Activated CD4-positive, alpha-beta T cell treated with anti-CD3 and anti-CD28 coated beads, Interleukin-2, amount 50 U/mL, for 48 hours (primary cell): ENCODE data around the gene DHCR7.
"Not testable (repeated sequence)": the region's sequence is repeated elsewhere in the genome, so short reads cannot be mapped to it uniquely, and the experiment has no call there.

ENCODE experiments used
- DNase-seq, 2 experiments: peaks; one replicate each; pipeline ENCODE4 v3.0.0-alpha.2; 2020

DHCR7 gene

DNA sequence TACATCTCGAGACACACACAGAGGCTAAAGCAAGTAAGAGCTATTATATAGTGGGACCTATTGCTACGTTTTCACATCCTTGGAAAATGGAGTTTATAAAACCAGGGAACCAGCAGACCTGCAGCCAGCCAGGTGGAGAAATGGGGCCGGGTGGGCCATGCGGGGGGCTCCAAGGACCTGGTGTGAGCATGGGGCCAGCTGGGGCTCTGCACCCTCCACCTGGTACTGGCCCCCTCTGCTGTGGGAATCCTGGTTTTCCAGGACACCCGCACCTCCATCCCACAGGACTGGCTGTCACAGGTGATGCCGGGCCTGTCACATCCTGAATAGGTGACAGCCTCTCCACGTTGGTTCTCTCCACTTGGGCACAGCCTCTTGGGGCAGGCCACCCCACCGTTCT lies 11.3 kb downstream of the DHCR7 start:
- DNase-seq: no peak

DNA sequence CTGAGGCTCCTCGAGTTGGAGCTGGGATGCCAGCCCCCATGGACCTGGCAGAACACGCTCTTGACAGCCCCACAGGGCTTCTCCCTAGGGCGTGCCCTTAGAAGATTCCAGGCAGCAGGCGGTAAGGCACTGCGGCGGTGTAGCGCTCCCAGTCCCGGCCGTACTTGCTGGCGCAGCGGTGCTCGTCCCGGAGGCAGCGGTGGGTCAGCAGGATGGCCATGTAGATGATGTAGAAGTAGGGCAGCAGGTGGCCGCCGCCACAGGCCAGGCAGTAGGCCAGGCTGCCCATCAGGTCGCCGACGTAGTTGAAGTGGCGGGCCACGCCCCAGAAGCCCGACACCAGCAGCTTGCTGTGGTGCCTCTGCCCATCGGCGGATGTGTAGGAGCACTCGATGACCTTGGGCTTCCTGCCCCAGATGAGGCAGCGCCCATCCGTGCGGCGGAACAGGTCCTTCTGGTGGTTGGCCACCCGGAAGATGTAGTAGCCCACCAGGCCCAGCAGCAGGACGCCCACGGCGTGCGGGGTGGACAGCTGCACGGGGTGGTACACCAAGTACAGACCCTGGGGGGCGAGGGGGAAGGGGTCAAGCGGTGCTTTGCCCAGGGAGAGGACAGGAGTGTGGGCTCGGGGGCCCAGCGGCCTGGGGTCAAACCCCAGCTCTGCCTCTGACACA lies 12.8 kb downstream of the DHCR7 start:
- no peak for DNase-seq

DNA sequence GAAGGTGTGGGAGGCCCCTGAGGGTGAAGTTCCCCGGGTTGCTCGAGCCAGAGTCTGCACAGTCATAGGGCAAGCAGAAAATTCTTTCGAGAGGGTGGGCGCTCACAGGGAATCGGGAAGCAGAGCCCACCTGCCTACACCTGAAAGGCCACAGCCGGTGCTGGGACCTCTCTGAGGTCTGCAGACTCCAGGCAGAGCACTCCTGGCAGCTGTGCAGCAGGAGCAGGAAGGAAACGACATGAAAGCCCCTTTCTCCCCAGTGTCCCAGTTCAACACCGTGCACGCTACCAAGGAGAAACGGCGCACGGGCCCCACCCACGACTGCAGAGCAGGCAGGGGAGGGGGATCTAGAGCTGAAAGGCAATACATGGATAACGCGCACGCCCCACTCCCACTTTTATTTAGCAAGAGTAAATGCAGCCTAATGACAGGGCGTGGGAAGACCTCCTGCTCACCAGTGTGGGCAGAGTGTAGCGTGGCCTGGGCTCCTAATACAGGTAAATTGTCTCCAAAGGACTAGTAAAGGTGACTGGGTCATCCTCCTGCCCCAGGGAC lies 13.5 kb downstream of the DHCR7 start:
- no peak for DNase-seq

DNA sequence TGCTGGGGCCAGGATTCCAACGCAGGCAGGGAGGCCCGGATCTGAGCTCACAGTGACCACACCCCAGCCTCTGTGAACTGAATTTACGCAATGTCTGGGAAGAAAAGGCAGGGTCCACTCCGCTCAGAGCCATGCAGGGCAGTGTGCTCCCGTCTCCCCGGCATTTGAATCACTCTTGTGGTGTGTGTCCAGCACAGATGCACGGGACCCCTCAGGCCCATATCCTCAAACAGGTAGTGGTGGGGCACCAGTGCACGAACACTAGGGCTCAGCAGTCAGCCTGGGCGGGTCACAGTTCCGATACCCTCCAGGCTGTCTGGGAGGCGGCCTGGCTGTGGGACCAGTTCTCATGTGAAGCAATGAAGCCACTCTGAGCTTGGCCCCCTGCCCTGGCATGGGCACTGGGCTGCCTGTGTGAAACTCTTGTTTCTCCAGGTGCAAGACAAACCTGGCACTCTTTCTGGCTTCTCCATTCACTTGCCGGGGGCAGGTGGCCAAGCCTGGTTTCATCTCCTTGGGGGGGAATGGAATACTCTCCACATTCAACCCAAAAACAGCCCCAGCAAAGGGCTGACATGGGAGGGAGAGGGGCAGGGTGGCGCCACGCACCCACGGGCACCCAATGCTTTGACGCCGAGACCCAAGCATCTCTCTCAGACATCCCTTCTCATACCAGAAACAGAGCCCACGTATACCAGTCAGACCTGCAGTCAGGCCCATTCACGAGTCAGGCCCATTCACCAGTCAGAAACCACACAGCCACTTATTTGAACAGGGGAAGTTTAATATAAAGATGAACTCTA lies 14.3 kb downstream of the DHCR7 start:
- no peak for DNase-seq

DNA sequence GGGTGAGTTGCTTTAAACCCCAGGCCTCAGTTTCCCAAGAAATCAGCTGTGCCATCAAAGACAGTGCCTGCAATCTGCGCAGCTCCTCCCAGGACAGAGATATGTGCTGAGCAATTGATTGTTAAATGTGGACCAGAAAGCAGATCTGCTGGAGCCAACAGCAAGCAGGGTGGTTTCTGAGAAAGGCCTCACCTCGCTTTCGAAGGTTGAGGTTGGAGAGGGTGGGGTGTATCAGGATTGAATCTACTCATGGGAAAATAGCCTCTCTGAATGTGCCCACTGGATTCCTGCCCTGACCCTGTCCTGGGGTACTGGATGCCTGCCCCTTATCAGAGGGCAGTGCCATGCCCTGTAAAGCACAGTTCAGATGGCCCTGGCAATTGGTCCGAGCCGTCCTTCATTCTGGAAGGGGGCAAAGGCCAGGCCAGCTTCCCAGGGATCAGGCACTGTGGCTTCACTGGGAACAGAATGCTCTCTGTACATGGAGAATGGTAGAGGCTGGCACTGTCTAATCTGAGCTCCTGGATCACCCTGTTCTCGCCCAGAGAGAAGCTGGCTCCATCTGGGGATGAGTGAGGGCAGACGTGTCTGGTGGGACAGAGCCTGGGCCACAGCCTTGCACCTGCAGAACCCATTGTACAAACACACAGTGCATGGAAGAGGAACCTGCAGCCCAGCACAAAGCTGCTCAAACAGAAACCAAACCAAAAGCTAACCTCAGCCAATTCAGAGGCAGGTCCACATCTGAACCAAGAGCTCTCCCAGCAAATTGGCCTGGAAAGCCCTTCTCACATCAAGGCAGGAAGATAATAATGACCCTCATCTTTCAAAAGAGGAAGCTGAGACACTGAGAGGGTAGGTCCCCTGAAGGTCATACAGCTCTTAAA lies 15.2 kb downstream of the DHCR7 start:
- no peak for DNase-seq

DNA sequence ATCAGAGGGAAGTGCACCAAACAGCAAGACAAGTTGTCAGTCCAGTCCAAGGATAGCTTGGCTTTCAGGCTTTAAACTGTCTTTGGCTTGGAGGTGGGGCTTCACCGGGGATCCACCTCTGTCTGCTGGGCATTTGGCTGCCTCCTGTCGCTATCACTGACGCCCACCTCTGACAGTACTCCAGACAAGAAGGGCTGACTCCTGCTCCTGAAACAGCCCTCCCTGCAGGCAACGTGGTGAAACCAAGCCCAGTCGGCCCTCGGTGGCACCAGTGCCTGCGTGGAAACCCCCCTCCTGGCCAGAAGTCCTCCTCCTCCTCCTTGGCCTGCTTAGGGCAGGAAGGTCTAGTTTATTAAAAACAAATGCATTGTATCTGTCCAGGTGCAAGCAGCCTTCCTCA lies 16.9 kb downstream of the DHCR7 start:
- DNase-seq: no peak

DNA sequence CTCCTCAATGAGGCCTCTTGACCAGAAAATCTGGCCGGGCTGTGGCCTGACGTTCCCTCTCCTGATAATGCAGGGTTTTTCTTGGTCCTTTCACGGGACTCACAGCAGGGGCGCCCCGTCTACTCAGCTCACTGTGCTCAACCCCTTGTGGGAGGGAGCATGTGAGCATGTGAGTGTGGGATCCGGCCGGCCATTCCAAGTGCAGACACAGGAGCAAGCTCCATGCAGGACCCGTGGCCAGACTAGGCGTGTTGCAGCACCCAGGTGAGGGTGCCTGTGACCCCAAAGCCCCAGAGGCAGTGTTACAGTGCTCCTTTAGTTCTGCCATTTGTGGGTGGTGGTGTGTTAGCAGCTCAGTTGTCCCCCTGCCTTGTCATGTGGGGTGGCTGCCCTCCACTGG lies 18.0 kb downstream of the DHCR7 start:
- no peak for DNase-seq

DNA sequence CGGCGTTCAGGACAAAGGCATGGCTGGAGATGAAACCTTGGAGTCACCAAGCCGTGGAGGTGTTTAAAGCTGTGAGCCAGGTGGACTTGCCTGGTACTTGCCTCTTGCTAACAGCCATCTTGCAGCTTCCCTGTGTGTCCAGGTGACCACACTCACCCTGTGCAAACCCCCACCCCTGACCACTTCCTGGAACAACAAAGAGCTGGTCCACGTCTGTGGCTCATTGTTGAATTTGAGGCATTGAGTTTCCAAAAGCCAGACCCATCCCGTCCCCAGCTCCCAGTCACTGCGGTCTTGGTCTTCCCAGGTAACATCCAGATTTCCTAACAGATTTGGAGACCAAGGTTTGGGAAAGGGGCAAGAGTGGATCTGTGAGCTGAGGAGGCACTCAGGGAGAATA lies 18.5 kb downstream of the DHCR7 start:
- DNase-seq: no peak

DNA sequence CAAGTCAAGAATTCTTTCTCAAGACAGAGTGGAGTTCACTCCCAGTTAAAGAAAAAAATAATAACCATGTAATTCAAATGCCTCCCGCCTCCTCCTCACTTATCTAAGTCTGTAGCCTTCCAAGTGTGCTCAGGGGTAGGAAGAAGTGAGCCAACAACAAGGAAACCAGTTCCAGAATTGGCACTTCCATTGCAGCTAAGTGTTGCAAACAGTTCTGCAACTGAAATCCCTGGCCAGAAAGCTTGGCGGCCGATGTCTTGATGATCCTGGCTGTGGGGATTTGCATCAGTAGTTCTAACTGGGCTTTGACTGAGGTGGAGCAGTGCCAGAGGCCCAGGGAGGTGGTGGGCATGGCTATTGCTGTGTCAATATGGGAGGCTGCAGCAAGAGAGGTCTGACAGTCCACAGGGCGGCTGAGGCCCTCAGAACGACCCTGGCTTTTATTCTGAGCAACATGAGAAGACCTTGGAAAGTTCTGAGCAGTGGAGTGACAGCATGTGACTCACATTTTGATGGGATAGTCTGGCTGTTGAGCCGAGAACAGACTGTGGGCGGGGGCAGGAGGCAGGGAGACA lies 19.2 kb downstream of the DHCR7 start:
- DNase-seq: no peak

DNA sequence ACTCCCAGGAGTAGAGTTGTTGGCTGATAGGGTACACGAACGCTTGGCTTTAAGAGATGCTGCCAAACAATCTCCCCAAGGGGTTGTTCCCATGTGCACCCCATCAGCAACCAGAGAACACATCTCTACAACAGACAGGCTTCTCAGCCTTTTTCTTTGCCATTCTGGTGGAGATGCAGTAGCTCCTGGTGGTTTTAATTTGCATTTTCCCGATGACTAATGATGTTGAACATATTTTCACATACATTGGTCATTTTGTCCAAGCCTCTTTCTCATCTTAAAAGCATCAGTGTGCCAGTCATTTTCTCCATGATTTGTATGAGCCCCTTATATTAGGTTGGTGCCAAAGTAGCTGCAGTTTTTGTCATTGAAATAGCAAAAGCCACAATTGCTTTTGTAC lies 21.8 kb downstream of the DHCR7 start:
- DNase-seq: no peak

DNA sequence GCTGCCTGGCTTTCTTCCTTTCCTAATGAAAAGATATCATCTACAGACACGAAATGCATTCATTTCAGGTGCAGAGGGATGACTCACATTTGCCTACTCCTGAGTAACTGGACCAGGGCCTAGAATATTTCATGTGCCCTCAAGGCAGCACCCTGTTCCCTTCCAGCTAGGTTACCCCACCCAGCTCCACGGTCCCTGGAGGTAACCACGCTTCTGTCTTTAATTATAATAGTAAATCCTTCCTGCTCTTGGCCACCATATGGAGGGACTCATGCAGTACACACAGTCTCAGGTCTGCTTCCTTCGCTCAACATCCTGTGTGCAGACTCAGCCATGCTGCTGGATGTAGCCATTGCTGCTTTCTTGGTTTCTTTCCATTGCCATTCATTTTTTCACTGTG lies 22.3 kb downstream of the DHCR7 start:
- DNase-seq: no peak

DNA sequence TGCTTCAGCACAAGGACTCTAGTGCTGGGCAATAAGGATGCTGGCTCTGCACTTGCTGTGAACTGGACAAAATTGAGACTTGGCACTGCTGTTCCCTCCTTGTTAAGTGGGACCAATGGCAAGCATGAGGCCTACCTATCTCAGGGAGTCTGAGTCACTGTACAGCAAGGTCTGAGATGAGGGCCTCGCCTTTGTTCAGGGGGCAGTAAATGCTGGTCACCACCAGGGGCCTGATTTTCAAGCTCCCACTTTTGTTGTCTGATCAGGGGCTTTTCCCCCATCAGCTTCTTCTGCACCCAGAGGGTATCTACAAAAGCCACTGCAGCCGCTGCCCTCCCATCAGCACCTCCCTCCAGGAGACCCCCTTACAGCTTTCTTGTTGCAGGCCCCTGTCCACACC lies 22.8 kb downstream of the DHCR7 start:
- no peak for DNase-seq

DNA sequence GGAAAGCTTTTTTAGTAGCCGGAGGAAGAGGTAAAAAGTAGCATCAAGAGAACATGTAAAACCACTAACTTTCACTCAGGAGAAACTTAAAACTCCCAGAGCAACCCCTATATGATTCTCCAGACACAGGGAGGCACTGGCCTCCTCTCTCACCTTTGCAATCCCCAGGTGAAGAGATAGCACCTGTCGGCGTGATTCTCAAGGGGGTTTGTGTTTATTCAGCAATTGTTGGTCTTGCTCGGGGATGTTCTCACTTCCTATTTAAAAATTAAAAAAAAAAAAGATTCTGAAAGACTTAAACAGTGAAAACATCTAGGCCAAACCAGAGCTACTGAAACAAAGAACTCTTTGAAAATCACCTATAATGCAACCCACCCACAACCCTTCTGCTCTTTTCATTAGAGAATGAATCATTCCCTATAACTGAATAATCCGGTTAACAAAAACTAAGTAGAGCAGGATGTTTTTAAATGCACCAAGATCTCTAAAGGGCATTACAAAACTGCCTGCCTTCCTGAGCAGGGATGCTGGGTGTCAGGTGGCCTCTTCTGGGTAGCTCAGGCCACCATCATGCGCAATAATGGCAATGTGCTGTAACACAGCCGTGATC lies 24.9 kb downstream of the DHCR7 start:
- no peak for DNase-seq

DNA sequence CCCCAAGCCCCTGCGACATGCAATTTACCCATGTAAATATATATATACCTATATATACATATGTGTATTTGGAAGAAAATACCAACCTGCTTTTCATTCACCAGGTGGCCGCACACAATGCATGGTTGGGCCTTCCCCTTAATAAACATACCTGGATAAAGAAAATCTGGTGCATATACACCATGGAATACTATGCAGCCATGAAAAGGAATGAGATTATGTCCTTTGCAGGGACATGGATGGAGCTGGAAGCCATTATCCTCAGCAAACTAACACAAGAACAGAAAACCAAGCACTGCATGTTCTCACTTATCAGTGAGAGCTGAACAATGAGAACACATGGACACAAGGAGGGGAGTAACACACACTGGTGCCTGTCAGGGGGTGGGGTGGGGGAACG lies 25.9 kb downstream of the DHCR7 start:
- DNase-seq: not testable (repeated sequence)

DNA sequence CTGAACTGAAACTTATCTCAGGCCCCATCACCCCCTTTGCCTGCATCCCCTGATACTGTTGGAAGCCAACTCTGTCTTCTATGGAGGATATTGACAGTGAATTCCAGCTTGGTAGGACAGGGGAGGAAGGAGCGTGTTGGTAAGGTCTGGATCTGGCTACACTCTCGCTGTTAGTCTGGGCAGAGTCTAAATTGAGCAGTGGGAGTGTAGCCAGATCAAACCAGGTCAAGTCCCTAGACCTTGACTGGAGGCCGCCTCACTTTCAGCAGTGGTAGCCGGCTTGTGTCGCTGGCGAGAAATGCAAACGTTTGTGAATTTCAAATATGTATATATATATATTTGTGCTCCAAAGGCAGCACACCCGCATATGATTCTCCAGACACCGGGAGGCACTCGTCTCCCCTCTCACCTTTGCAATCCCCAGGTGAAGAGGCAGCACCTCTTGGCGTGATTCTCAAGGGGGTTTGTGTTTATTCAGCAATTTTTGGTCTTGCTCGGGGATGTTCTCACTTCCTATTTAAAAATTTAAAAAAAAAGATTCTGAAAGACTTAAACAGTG lies 26.7 kb downstream of the DHCR7 start:
- no peak for DNase-seq

DNA sequence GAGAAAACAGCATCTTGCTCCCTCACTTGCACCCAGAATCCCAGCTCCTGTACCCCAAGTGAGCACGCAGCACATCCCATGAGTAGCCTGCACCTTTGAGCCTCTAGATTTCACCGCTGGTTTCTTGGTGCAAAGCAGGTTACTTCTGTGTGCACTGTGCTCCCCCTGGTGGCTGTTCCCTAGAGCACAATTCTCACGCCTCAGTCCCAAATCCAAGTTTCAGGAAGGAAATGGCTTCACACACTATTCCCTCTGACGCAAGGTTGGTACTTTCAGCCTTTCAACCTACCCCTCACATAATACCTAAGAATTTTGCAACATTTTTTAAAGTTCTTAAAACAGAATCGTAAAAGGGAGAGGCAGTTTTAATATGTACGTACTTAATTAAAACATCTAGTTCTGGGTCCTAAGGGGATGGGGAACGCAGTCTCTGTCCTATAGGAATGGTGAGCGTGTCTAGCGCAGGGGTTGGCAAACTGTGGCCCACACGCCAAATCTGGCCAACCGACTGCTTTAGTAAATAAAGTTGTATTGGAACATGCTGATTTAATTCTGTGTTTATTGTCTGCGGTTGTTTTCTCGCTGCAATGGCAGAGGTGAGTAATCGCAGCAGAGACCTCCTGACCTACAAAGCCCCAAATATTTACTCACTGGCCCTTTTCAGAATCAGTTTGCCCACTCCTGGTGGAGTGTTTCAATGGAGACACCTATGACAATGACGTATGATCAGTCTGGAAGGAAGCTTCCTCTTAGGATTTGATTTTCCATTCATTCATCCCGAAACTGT lies 27.5 kb downstream of the DHCR7 start:
- peak; percentile 15 to 29 for DNase-seq

DNA sequence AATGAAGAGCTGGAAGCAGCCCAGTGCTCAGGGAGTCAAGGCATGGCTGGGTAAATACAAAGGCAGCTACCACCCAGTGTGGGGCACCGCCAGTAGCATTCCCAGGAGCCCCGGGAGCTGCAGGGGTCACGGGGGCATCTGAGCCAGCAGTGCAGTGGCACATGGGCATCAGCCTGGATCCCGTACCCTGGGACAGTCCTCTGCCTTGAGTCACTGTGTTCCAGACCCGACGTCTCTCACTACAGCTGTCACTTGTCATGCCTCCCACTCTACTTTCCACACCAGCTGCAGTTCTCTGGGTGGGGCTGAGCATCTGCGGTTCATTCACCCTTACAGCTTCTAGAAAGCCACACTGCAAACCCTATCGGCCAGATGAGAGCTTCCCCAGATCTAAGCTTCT lies 29.6 kb downstream of the DHCR7 start:
- DNase-seq: peak; percentile 5 to 9

DNA sequence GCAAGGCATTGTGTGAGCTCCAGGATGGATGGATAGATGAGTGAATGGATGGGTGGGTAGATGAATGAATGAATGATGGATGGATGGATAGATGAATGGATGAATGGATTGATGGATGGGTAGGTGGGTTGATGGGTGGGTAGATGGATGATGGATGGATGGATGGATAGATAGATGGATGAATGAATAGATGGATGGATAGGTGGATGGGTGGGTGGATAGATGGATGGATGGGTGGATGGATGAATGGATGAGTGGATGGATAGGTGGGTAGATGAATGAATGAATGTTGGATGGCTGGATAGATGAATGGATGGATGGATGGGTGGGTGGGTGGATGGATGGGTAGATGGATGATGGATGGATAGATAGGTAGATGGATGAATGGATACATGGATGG lies 33.5 kb downstream of the DHCR7 start:
- DNase-seq: no peak

DNA sequence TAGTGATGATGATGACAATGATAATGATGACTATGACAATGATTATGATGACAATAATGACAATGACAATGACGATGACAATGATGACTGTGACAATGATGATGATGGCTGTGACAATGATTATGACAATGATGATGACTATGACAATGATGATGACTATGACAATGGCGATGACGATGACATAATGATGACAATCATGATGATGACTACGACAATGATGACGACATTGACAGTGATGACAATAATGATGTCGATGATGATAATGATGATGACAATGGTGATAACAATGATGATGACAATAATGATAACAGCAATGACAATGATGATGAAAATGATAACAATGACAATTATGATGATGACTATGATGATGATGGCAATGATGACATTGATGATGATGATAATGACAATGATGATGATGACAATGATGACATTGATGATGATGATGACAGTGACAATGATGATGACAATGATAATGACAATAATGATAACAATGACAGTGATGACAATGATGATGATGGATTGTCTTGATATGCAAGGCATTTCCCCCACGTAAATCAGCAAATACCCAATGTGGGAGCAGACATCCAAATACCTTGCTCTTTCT lies 37.7 kb downstream of the DHCR7 start:
- DNase-seq: no peak

DNA sequence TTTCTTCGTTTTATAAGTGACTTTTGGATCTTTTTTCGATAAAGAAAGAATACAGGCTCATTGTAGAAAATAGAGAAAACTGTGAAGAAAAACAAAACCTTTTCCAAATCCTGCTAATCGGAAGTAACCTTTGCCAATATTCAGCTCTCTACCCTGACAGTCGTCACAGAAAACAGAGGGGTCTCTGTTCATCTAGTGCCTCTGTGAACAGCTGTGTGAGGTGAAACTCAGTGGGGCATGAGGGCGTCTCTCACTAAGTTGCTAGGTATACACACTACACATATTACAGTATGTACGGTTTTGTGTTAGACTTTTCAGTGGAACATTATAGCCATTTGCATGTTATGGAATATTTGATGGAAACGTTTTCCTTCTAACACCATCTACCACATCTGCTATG lies 39.4 kb downstream of the DHCR7 start:
- DNase-seq: no peak

DNA sequence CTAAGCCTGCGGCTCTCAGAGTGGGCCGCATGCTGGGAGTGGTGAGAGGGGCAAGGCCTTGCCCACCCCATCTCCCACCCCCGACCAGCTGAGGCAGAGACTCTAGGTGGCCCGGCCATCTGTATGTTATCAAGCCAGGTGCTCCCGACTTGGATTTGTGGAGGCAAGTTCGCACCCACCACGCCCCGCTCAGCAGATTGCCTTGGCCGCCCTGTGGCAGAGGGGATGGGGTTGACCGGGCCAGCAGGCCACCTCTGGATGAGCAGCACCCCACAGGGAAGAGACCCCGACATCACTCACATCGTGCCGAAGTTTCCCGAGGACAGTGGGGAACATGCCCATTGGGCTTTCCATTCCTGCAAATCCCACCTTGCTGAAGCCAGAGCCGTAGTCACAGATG lies 40.8 kb downstream of the DHCR7 start:
- no peak for DNase-seq
